ENCODE measurements around the gene SCUBE3. TPM values are rescaled to one million over a fixed set of nuclear protein-coding genes. Genes with fewer than 3 reads are reported as not detected.
A peak's percentile ranks its signal among the peaks of the same experiment; 100 is the strongest.

SCUBE3 gene
- total RNA-seq, 1 donor from 2014 or later, result 1.8 TPM

DNA sequence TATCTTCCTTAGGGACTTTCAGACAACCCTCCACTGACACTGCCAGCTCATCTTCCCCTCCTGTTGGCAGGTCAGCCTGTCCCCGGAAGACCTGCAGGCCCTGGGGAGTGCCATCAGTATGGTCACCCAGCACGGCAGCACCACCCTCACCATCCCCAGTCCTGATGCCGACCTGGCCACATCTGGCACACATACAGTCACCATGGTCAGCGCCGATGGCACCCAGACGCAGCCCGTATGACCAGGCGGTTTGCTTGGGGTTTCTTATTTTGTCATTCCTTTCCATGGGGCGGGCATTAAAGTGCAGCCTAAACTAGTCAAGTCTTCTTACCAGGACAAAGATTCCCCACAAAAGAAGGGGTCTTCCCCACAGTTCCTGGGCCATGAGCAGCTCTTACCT is 79.9 kb downstream of the SCUBE3 start:
- Histone ChIP-seq H3K4me3 (ENCODE audit: low read depth, low read length) (no peak overlapping the region), H3K36me3 (ENCODE audit: control insufficient read depth, insufficient read depth, low read length) (peaks cover 5% of the 10 kb centered on the region), H3K27me3 (ENCODE audit: control insufficient read depth, insufficient read depth, low read length) (no peaks in the 10 kb centered on the region)
- no peak for DNase-seq (ENCODE audit: low read depth)
- TF ChIP-seq CTCF (IDR thresholded peaks at IDR 0.05; ENCODE audit: insufficient read depth, low read length, poor library complexity, severe bottlenecking), result no peak

DNA sequence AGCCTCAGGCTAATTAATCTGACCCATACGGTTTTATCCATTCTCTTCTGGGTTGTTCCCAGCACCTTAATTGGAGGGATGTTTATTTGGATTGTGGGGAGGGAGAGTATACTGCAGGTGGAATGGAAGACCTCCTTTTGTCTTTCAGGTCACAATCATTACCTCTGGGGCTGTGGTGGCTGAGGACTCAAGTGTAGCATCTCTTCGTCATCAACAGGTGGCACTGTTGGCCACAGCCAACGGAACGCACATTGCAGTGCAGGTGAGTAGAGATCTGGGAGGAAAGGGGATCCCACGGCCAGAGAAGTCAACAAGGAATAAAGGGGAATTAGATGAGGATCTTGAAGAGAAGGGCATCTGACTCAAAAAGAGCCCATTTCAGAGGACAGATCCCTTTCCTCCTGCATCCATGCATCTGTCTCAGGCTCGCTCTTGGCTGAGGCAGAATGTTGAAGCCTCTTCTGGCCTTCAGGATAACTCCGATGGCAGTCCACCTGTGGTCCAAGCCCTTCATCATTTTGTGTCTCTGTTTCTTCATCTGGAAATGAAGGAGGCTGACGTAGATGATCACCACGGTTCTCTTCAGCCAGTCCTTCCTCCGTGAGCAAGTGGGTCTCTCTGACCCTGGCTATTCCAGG is 80.7 kb downstream of the SCUBE3 start:
- no peak for DNase-seq (ENCODE audit: low read depth)
- H3K27me3 ChIP-seq (ENCODE audit: control insufficient read depth, insufficient read depth, low read length), result no peaks in the 10 kb centered on the region
- no peak overlapping the region for H3K4me3 ChIP-seq (ENCODE audit: low read depth, low read length)
- peak; percentile 86 for TF ChIP-seq CTCF (IDR thresholded peaks at IDR 0.05; ENCODE audit: insufficient read depth, low read length, poor library complexity, severe bottlenecking)
- peaks cover 4% of the 10 kb centered on the region for H3K36me3 ChIP-seq (ENCODE audit: control insufficient read depth, insufficient read depth, low read length)

DNA sequence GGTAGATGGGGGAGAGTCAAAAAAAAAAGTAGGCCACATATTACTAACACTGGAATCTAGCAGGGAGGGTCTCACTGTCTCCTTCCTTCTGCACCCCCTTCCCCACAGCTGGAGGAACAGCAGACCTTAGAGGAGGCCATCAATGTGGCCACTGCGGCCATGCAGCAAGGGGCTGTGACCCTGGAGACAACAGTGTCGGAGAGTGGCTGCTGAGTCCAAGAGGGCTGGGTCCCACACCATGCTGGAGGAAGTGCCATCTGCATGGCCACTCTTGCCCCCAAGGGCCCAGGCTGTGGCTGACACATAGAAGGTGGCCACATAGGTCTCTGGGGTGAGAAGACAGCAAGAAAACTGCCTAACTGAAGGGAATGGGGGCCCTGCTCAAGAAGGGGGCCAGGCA is 81.3 kb downstream of the SCUBE3 start:
- no peak for DNase-seq (ENCODE audit: low read depth)
- H3K36me3 ChIP-seq (ENCODE audit: control insufficient read depth, insufficient read depth, low read length), result peaks cover 4% of the 10 kb centered on the region
- TF ChIP-seq CTCF (IDR thresholded peaks at IDR 0.05; ENCODE audit: insufficient read depth, low read length, poor library complexity, severe bottlenecking), result no peak
- no peaks in the 10 kb centered on the region for H3K27me3 ChIP-seq (ENCODE audit: control insufficient read depth, insufficient read depth, low read length)
- H3K4me3 ChIP-seq (ENCODE audit: low read depth, low read length), result no peak overlapping the region

GRCh38 chr6:35295521-35296315 is 82.0 kb downstream of the SCUBE3 start:
- no peak overlapping the region for H3K4me3 ChIP-seq (ENCODE audit: low read depth, low read length)
- DNase-seq (ENCODE audit: low read depth), result no peak
- TF ChIP-seq CTCF (IDR thresholded peaks at IDR 0.05; ENCODE audit: insufficient read depth, low read length, poor library complexity, severe bottlenecking), result no peak
- peaks cover 4% of the 10 kb centered on the region for H3K36me3 ChIP-seq (ENCODE audit: control insufficient read depth, insufficient read depth, low read length)
- no peaks in the 10 kb centered on the region for H3K27me3 ChIP-seq (ENCODE audit: control insufficient read depth, insufficient read depth, low read length)

DNA sequence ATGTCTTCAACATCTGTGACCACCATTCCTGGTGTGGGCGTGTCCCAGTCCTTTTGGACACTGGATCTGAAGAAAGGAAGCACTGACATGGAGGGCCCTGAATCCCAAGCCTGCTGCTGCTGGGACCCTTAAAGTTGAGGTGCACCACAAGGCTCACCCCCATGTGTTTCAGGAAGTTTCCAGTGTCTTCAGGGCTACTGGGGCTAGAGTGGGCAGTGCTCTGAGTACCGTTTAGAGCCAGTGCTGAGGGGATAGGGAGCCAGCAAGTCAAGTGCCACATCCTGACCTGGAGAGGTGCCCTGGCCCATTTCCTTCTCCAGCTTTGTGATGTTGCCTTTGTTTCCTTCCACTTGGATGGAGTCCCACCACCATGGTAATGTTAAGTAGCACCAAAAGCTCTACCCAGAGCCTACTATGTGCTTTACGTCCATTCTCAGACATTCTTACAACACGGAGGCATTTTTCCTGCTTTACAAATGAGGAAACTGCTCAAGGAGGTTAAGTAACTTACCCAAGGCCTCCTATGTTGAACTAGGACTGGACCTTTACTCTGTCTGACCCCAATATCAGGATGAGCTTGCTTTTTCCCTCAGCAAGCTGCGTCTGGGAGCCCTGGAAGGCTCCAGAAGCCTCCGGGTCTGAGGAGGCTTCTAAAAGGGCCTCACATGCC is 83.3 kb downstream of the SCUBE3 start:
- H3K27me3 ChIP-seq (ENCODE audit: control insufficient read depth, insufficient read depth, low read length), result no peaks in the 10 kb centered on the region
- peaks cover 4% of the 10 kb centered on the region for H3K36me3 ChIP-seq (ENCODE audit: control insufficient read depth, insufficient read depth, low read length)
- no peak overlapping the region for H3K4me3 ChIP-seq (ENCODE audit: low read depth, low read length)
- no peak for DNase-seq (ENCODE audit: low read depth)
- no peak for TF ChIP-seq CTCF (IDR thresholded peaks at IDR 0.05; ENCODE audit: insufficient read depth, low read length, poor library complexity, severe bottlenecking)
